ENCODE data around the gene BCL7A.
"Not testable (repeated sequence)": the region's sequence is repeated elsewhere in the genome, so short reads cannot be mapped to it uniquely, and the experiment has no call there.

The BCL7A gene

DNA sequence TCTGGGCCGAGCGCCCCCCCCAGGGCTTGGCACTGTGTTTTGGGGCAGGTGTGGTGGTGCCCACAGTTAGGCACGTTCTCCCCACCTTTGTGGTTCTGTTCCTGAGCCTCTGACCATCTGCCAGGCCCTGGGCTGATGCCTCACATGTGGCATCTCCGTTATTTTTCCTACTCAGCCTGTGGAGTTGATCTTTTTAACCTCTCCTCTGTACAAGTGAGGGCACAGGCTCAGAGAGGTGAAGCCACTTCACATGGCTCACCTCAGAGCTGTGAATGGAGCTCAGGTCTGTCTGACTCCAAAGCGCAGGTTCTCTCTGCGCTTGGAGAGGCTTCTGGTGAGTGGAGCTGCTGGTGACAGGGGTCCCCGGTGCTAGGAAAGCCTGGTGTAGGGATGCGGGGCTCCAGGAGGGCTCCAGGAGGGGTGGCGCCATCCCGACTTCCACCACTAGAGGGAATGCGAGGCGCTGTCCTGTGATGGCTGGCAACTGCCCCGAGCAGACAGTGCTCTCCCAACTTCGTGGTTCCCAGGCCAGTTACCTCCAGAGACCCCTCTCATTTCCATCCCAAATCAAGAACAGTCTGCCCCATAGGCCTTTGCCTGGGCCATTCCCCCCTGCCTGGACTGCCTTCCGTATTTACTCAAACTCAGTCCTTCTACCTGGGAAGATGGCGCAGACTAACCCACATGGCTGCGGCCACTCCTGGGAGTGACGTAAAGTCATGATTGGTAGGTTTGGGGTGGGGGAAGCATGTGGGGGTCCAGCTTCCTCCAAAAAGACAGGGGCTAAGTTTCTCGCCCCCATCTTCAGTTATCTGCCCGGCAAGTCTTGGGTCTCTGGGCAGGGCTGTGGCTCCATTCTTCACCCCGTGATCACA is 9.9 kb downstream of the BCL7A start:
- peak; percentile 76 for DNase-seq (ENCODE audit: low spot score)
- in situ Hi-C loops (cut with MboI; ENCODE audit: low sequenced_read_pairs, unreplicated experiment), result no loop called here
- TF ChIP-seq, protein P1, sequence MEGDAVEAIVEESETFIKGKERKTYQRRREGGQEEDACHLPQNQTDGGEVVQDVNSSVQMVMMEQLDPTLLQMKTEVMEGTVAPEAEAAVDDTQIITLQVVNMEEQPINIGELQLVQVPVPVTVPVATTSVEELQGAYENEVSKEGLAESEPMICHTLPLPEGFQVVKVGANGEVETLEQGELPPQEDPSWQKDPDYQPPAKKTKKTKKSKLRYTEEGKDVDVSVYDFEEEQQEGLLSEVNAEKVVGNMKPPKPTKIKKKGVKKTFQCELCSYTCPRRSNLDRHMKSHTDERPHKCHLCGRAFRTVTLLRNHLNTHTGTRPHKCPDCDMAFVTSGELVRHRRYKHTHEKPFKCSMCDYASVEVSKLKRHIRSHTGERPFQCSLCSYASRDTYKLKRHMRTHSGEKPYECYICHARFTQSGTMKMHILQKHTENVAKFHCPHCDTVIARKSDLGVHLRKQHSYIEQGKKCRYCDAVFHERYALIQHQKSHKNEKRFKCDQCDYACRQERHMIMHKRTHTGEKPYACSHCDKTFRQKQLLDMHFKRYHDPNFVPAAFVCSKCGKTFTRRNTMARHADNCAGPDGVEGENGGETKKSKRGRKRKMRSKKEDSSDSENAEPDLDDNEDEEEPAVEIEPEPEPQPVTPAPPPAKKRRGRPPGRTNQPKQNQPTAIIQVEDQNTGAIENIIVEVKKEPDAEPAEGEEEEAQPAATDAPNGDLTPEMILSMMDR (IDR thresholded peaks at IDR 0.05; ENCODE audit: borderline replicate concordance, control extremely low read depth, extremely low read depth, insufficient read depth, missing control alignments), result peak; percentile 50

DNA sequence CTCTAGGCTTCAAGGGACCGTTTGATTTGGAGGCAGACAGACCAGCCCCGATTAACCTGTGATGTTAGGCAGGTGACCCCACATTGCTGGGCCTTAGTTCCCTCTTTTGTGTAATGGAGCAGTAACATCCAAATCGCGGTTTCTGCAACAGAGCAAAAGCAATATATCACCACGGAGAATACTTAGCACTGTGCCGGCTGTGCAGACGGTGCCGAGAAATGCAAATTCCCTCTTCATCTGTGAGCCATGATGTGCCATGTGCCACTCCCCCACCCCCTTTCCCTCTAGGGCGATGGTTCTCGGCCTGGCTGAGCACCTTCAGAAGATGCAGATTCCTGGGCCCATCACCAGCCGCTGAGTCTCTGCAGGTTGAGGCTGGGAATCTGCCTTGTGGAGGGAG is 10.9 kb downstream of the BCL7A start:
- peak; percentile 23 for DNase-seq (ENCODE audit: low spot score)
- in situ Hi-C loops (cut with MboI; ENCODE audit: low sequenced_read_pairs, unreplicated experiment), result no loop called here
- TF ChIP-seq, protein P1 (IDR thresholded peaks at IDR 0.05; ENCODE audit: borderline replicate concordance, control extremely low read depth, extremely low read depth, insufficient read depth, missing control alignments), result no peak

DNA sequence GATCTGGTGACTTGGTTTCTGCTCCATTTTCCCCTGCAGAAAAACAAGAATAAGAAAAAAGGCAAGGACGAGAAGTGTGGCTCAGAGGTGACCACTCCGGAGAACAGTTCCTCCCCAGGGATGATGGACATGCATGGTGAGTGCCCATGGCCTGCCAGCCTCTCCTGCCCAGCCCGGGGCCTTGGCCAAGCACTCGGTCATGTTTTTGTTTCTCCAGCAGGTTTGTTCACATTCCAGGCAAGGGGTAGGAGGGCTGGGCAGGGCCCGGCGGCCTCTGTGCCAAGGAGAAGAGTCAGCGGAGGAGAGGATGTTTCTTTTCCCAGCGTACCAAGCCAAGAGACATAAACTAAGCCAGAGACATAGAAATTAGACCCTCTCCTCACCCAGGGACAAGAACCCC is 13.6 kb downstream of the BCL7A start:
- TF ChIP-seq, protein P1 (IDR thresholded peaks at IDR 0.05; ENCODE audit: borderline replicate concordance, control extremely low read depth, extremely low read depth, insufficient read depth, missing control alignments), result no peak
- in situ Hi-C loops (cut with MboI; ENCODE audit: low sequenced_read_pairs, unreplicated experiment), result no loop called here
- no peak for DNase-seq (ENCODE audit: low spot score)

DNA sequence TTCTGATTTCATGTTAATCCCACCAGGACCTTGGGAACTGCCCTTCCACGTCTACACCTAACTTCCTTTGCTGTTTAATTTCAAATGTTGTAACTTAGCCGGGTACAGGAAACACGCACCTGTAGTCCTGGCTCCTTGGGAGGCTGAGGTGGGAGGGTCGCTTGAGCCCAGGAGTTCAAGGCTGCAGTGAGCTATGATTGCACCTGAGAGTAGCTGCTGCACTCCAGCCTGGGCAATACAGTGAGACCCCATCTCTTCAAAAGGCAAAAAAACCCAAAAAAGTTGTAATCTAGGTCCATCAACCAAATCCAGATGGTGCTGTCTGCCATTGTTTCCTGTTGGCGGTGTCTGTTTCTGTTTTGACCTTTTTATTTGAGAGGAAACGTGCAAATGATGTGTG is 14.5 kb downstream of the BCL7A start:
- no peak for DNase-seq (ENCODE audit: low spot score)
- TF ChIP-seq, protein P1 (IDR thresholded peaks at IDR 0.05; ENCODE audit: borderline replicate concordance, control extremely low read depth, extremely low read depth, insufficient read depth, missing control alignments), result no peak
- in situ Hi-C loops (cut with MboI; ENCODE audit: low sequenced_read_pairs, unreplicated experiment), result no loop called here

DNA sequence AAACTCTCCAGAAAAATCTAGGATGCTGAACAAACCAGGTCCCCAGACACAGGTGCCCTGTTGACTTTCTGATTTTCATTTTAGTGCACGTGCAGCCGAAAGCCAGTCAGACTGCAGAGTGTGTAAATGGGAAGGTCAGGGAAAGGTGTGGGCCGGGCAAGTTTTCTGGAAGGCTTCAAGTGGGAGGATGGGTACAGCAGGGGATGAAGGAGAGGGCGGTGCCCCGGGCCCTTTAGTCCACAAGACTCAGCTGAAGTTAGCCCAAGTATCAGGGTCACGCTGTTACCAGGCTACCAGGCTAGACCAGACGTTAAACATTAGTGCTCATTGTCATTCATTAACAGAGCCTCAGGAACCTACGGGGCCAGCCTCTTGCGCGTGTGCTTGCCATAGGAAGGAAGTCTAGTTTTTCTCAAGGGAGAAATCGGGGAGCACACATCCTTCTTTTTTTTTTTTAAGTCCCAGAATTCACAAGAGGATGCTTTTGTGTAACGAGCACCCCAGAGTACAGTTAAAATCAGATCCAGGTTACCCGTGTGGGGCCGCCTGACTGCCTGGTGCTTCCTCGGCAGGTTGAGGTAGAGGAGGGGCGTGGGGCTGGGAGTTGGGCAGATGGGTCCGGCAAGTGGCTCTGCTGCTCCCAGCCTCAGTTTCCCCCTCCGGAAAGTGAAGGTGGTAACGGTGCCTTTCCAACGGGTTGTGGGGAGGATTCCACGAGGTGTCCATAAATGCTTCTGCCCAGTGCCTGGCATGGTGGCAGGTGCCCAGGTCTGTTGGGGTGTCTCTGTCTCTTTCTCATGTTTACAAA is 19.1 kb downstream of the BCL7A start:
- in situ Hi-C loops (cut with MboI; ENCODE audit: low sequenced_read_pairs, unreplicated experiment), result no loop called here
- DNase-seq (ENCODE audit: low spot score), result no peak
- TF ChIP-seq, protein P1 (IDR thresholded peaks at IDR 0.05; ENCODE audit: borderline replicate concordance, control extremely low read depth, extremely low read depth, insufficient read depth, missing control alignments), result no peak

DNA sequence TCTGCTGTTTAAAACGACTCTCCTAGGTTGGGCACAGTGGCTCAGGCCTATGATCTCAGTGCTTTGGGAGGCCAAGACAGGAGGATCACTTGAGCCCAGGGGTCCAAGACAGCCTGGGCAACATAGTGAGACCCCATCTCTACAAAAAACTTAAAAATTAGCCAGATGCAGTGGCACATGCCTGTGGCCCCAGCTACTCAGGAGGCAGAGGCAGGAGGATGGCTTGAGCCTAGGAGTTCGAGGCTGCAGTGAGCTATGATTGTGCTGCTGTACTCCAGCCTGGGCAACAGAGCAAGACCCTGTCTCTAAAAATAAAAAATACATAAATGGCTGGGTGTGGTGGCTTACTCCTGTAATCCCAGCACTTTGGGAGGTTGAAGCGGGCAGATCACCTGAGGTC is 19.8 kb downstream of the BCL7A start:
- in situ Hi-C loops (cut with MboI; ENCODE audit: low sequenced_read_pairs, unreplicated experiment), result not testable (repeated sequence)

DNA sequence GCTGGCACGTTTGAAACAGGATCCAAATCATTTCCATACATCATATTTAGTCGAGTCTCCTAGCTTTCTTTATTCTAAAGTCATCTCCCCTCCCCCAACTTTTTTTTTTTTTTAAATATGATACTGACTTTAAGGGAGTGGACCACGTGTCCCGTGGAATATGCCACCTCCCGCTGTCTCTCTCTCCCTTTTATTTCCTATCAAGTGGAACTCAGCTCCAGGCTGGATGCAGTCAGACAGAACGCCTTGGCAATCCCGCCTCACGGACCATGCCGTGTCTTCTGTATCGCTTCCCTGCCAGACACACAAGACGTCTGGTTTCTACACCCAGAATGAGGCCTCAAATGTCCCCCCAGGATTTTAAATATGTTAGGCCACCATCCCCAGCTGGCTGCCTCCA is 21.2 kb downstream of the BCL7A start:
- TF ChIP-seq, protein P1 (IDR thresholded peaks at IDR 0.05; ENCODE audit: borderline replicate concordance, control extremely low read depth, extremely low read depth, insufficient read depth, missing control alignments), result no peak
- in situ Hi-C loops (cut with MboI; ENCODE audit: low sequenced_read_pairs, unreplicated experiment), result no loop called here
- no peak for DNase-seq (ENCODE audit: low spot score)

More for the DNA sequence above, 19.8 kb downstream of the BCL7A start:
- DNase-seq (ENCODE audit: low spot score), result not testable (repeated sequence)

Data from GM13976 (cell line).